AG04450 (cell line): ENCODE measurements around the gene SLC12A7. TPM values are rescaled to one million over a fixed set of nuclear protein-coding genes. Genes with fewer than 3 reads are reported as not detected.

ENCODE experiments used
- CTCF ChIA-PET: fragments of 300-600, 350-600 bp; formaldehyde crosslinking; extraction: SDS; loops from one replicate; lab custom pipeline; 2022; ENCODE audit warnings: antibody characterized with exemption, inconsistent platforms; lab: Charles Lee
- POLR2A ChIA-PET: fragments of 350-600 bp; formaldehyde crosslinking; extraction: SDS; loops from one replicate; lab custom pipeline; 2021; ENCODE audit warnings: antibody characterized with exemption, inconsistent platforms; lab: Yijun Ruan, JAX
- DNase-seq: peaks from one replicate; pipeline ENCODE4 v3.0.0-alpha.2; 2011; ENCODE audit warnings: low read depth, low spot score
- H3K27ac ChIP-seq: one replicate; pipeline ENCODE4 v1.5.1; 2012; ENCODE audit warnings: low read depth, low read length, control low read depth
- H3K27me3 ChIP-seq: one replicate; pipeline ENCODE4 v1.6.0; 2012; ENCODE audit warnings: low read length; ENCODE audit not compliant: control insufficient read depth, insufficient read depth
- H3K4me3 ChIP-seq: 2 replicates; pipeline ENCODE4 v1.5.1; 2011; ENCODE audit warnings: mild to moderate bottlenecking, low read depth, low read length, control low read depth
- H3K9me3 ChIP-seq: 2 replicates; pipeline ENCODE4 v1.5.1; 2012; ENCODE audit warnings: low read length; ENCODE audit not compliant: control insufficient read depth, insufficient read depth
- CTCF ChIP-seq: IDR thresholded peaks from 2 replicates; pipeline ENCODE4 v1.5.1; 2011; ENCODE audit warnings: low read depth, low read length, control low read depth, inconsistent platforms
- polyA plus RNA-seq: library from polyadenylated mRNA; depleted of rRNA; stranded (reverse); fragments of >200 nt; gene quantifications from 2 replicates; pipeline ENCODE4 v1.2.3, GENCODE V29; 2011

Gene SLC12A7
- polyA plus RNA-seq, 1 experiment = 0.56 TPM

GRCh38 chr5:1110307-1111240 lies 1.3 kb downstream of the SLC12A7 start:
- no peak for TF ChIP-seq CTCF
- H3K27me3 ChIP-seq = peaks cover 18% of the 10 kb centered on the region
- CTCF ChIA-PET = no interaction called here
- peak overlapping the region; percentile 56 for H3K4me3 ChIP-seq
- H3K9me3 ChIP-seq = no peaks in the 10 kb centered on the region; the same call in 1 of the 2 replicates
- POLR2A ChIA-PET = no interaction called here
- H3K27ac ChIP-seq = no peak overlapping the region
- DNase-seq = no peak

GRCh38 chr5:1109542-1110306 lies 2.1 kb downstream of the SLC12A7 start:
- Histone ChIP-seq H3K9me3 (no peaks in the 10 kb centered on the region; the same call in 1 of the 2 replicates), H3K27me3 (peaks cover 18% of the 10 kb centered on the region), H3K4me3 (no peak overlapping the region), H3K27ac (no peak overlapping the region)
- DNase-seq = no peak
- TF ChIP-seq CTCF = no peak
- POLR2A ChIA-PET = no interaction called here
- CTCF ChIA-PET = no interaction called here

GRCh38 chr5:1108865-1109174 lies 3.0 kb downstream of the SLC12A7 start:
- no peak for TF ChIP-seq CTCF
- CTCF ChIA-PET = no interaction called here
- DNase-seq = no peak
- POLR2A ChIA-PET = no interaction called here
- H3K27ac ChIP-seq = no peak overlapping the region
- no peak overlapping the region for H3K4me3 ChIP-seq
- peaks cover 16% of the 10 kb centered on the region for H3K27me3 ChIP-seq
- no peaks in the 10 kb centered on the region; the same call in 1 of the 2 replicates for H3K9me3 ChIP-seq

- no peak overlapping the region for H3K4me3 ChIP-seq
- ChIA-PET CTCF (no interaction called here), POLR2A (no interaction called here)
- no peaks in the 10 kb centered on the region; the same call in 1 of the 2 replicates for H3K9me3 ChIP-seq
- no peak overlapping the region for H3K27ac ChIP-seq
- H3K27me3 ChIP-seq = peaks cover 11% of the 10 kb centered on the region
- TF ChIP-seq CTCF = no peak
- DNase-seq = no peak
These were observed 3.6 kb downstream of the SLC12A7 start for GRCh38 chr5:1108023-1108864.
